HL-60 (cell line): ENCODE measurements around the gene FGF16.

Source experiments
- GABPA ChIP-seq: IDR thresholded peaks from 2 replicates; pipeline ENCODE4 v1.6.1; 2012; ENCODE audit warnings: low read depth
- POLR2AphosphoS5 ChIP-seq: IDR thresholded peaks from 2 replicates; pipeline ENCODE4 v1.6.1; 2012; ENCODE audit warnings: low read depth
- SPI1 ChIP-seq: IDR thresholded peaks from 2 replicates; pipeline ENCODE4 v1.6.1; 2012; ENCODE audit warnings: low read depth, mild to moderate bottlenecking, borderline replicate concordance

DNA sequence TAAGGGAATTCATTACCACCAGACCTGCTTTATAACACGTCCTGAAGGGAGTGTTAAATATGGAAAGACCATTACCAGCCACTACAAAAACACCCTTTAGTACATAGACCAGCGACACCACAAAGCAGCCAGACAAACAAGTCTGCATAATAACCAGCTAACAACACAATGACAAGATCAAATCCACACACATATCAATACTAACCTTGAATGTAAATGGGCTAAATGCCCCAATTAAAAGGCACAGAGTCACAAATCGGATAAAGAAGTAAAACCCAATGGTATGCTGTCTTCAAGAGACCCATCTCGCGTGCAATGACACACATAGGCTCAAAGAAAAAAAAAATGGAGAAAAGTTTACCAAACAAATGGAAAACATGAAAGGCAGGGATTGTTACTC lies 36.9 kb downstream of the FGF16 start:
- no peak for TF ChIP-seq GABPA
- TF ChIP-seq POLR2AphosphoS5 = no peak
- no peak for TF ChIP-seq SPI1
